A549 (cell line): ENCODE results near the gene CPEB4.

ENCODE experiments used
- BHLHE40 ChIP-seq: IDR thresholded peaks from 2 replicates; pipeline ENCODE4 v1.6.1; 2012; ENCODE audit warnings: low read depth, low read length, inconsistent platforms
- CEBPB ChIP-seq, 2 experiments: fragments of >200 bp in 1 of 2; sonication (Bioruptor Twin) in 1 of 2; formaldehyde crosslinking in 1 of 2; IDR thresholded peaks; 2 replicates each; pipeline ENCODE4 v1.6.1; 2012 to 2016
- EP300 ChIP-seq, 2 experiments: fragments of >200 bp; sonication (Bioruptor Twin); formaldehyde crosslinking; IDR thresholded peaks; 2 replicates in 1 of 2; 3 replicates in 1 of 2; pipeline ENCODE4 v1.6.1; 2016 to 2017
- MYC ChIP-seq: IDR thresholded peaks from 2 replicates; pipeline ENCODE4 v1.6.1; 2012; ENCODE audit warnings: mild to moderate bottlenecking, inconsistent platforms, low read length, improper control_type of control experiment, borderline replicate concordance

- TF ChIP-seq EP300 (IDR thresholded peaks at IDR 0.05) (no peak), CEBPB (IDR thresholded peaks at IDR 0.05) (no peak), BHLHE40 (no peak), MYC (no peak)
Measured at GRCh38 chr5:173849908-173850307, 38.2 kb upstream of the CPEB4 start.
